ENCODE measurements around the gene ATAD1.

ATAD1 gene

GRCh38 chr10:87715552-87716347 is 102.3 kb downstream of the ATAD1 start:
- Histone ChIP-seq H3K4me3 (replicated peaks; ENCODE audit: low read depth, low read length) (no peak overlapping the region), H3K36me3 (ENCODE audit: control insufficient read depth, insufficient read depth, low read length) (no peaks in the 10 kb centered on the region), H3K27me3 (replicated peaks; ENCODE audit: control insufficient read depth, insufficient read depth, low read length) (no peaks in the 10 kb centered on the region)
- DNase-seq (ENCODE audit: extremely low read depth, insufficient read length), result no peak
- TF ChIP-seq CTCF (IDR thresholded peaks at IDR 0.05; ENCODE audit: insufficient read depth, low read length, poor library complexity, severe bottlenecking), result no peak

- no peaks in the 10 kb centered on the region for H3K27me3 ChIP-seq (replicated peaks; ENCODE audit: control insufficient read depth, insufficient read depth, low read length)
- DNase-seq (ENCODE audit: extremely low read depth, insufficient read length), result no peak
- no peak for TF ChIP-seq CTCF (IDR thresholded peaks at IDR 0.05; ENCODE audit: insufficient read depth, low read length, poor library complexity, severe bottlenecking)
- H3K36me3 ChIP-seq (ENCODE audit: control insufficient read depth, insufficient read depth, low read length), result no peaks in the 10 kb centered on the region
- H3K4me3 ChIP-seq (replicated peaks; ENCODE audit: low read depth, low read length), result no peak overlapping the region
Measured at GRCh38 chr10:87713707-87714106, 104.3 kb downstream of the ATAD1 start.

- H3K4me3 ChIP-seq (replicated peaks; ENCODE audit: low read depth, low read length), result no peak overlapping the region
- DNase-seq (ENCODE audit: extremely low read depth, insufficient read length), result no peak
- H3K36me3 ChIP-seq (ENCODE audit: control insufficient read depth, insufficient read depth, low read length), result no peaks in the 10 kb centered on the region
- TF ChIP-seq CTCF (IDR thresholded peaks at IDR 0.05; ENCODE audit: insufficient read depth, low read length, poor library complexity, severe bottlenecking), result no peak
- no peaks in the 10 kb centered on the region for H3K27me3 ChIP-seq (replicated peaks; ENCODE audit: control insufficient read depth, insufficient read depth, low read length)
Measured at GRCh38 chr10:87712913-87713616, 105.0 kb downstream of the ATAD1 start.

- no peak overlapping the region for H3K4me3 ChIP-seq (replicated peaks; ENCODE audit: low read depth, low read length)
- H3K27me3 ChIP-seq (replicated peaks; ENCODE audit: control insufficient read depth, insufficient read depth, low read length), result no peaks in the 10 kb centered on the region
- no peaks in the 10 kb centered on the region for H3K36me3 ChIP-seq (ENCODE audit: control insufficient read depth, insufficient read depth, low read length)
- DNase-seq (ENCODE audit: extremely low read depth, insufficient read length), result no peak
- no peak for TF ChIP-seq CTCF (IDR thresholded peaks at IDR 0.05; ENCODE audit: insufficient read depth, low read length, poor library complexity, severe bottlenecking)
Measured at GRCh38 chr10:87707254-87707653, 110.8 kb downstream of the ATAD1 start.

GRCh38 chr10:87706731-87707130 is 111.3 kb downstream of the ATAD1 start:
- no peak overlapping the region for H3K4me3 ChIP-seq (replicated peaks; ENCODE audit: low read depth, low read length)
- no peak for DNase-seq (ENCODE audit: extremely low read depth, insufficient read length)
- no peaks in the 10 kb centered on the region for H3K36me3 ChIP-seq (ENCODE audit: control insufficient read depth, insufficient read depth, low read length)
- no peak for TF ChIP-seq CTCF (IDR thresholded peaks at IDR 0.05; ENCODE audit: insufficient read depth, low read length, poor library complexity, severe bottlenecking)
- H3K27me3 ChIP-seq (replicated peaks; ENCODE audit: control insufficient read depth, insufficient read depth, low read length), result no peaks in the 10 kb centered on the region
